ENCODE results near the gene MAPRE2.

Gene MAPRE2

DNA sequence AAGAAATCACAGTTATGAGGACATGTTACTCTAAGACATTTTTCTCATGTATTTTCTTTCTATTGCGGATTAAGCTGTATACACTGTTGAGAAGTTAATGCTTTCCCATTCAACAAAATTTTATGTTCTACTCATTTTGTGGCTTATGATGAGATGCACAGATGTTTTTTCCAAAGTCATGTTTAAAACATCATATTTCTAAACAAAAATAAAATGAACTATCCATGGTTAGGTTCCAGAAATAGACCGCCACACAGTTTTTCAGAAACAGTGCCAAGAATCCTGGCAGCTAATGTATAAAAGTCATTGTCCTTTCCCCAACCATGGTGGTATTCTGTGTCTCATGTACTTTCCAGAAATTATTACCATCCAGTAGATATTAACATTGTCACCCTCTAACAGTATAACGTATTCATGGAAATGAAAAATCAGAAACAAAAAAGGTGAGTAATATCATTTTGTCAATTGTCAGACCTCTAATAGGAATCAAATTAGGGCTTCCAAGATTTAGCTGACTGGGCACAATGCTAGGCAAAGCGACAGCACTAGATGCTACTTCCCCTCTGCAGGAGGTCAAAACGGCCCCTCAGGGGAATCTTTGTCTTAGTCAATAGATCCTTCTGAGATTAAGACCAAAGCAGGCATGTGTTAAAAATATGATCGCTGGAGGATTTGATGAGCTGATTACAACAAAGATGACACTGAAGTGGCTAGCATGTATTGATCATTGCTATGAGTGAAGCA, 145.2 kb downstream of the MAPRE2 start:
- DNase-seq: no peak

DNA sequence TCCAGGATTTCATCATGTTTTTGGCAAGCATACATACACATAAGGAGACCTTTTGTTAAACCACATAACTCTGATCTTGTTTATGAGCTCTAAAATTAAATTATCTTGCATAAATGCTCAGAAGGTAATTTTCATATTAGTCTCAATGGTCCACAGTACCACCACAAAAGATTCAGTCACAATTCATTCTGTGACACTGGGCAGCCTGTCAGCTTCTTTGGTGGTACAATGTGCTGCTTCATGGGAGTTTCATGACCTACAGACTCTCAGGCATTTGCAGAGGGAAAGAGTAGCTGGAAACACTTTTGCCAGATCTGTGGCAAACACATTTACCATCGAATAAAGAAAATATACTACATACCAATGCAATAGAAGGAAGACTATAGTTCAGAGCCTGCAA, 148.3 kb downstream of the MAPRE2 start:
- DNase-seq: no peak

GRCh38 chr18:35190948-35191697, 149.9 kb downstream of the MAPRE2 start:
- DNase-seq: no peak

DNA sequence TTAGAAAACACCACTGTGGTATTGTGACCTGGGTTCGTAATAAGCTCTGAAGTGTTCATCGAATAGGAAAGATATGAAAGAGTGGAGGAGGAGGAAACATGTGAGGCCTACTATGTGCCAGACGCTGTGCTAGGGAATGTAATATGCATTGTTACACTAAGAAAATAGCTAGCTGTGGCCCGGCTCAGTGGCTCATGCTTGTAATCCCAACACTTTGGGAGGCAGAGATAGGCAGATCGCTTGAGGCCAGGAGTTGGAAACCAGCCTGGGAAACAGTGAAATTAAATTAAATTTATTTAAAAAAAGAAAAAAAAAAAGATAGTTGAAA, 150.4 kb downstream of the MAPRE2 start:
- DNase-seq: no peak

DNA sequence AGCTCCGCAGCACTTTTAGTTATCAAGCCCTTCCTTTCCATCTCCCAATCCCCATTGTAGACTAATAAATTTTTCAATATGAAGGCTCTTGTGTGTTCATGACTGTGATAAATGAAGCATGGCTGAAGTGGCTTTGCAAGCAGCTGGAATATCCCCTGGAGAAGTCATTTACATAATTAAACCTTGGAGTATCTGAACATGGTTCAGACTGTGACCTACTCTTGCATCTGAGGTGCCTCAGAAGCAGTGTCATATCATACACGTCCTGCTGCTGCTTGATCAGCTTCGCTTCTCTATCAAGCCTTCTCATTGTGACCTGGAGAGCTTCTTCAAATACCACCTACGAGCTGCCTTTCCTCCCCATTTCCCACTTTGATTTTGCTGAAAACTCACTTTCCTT, 151.2 kb downstream of the MAPRE2 start:
- DNase-seq: peak; percentile 99

Measured in DMS79 treated with DMSO at 0.1 percent for 48 hours (cell line).